Lower leg skin (tissue), 3 donors: ENCODE data around the gene CER1.

Experiments used
- POLR2A ChIP-seq, 2 donors: fragments of 450-650 bp; IDR thresholded peaks; one replicate each; pipeline ENCODE4 v1.6.1; 2016 to 2017; ENCODE audit warnings: antibody characterized with exemption in 2 of 2, mild to moderate bottlenecking in 1 of 2, moderate library complexity in 1 of 2
- TF ChIP-seq, protein P1 (sequence below), 3 donors: fragments of 450-650 bp; IDR thresholded peaks; one replicate each; pipeline ENCODE4 v1.5.1; 2016; ENCODE audit warnings: antibody characterized with exemption in 3 of 3, mild to moderate bottlenecking in 3 of 3, moderate library complexity in 2 of 3

GRCh38 chr9:14766299-14766698 lies 43.8 kb upstream of the CER1 start:
- TF ChIP-seq POLR2A (IDR thresholded peaks at IDR 0.05), result no peak
- TF ChIP-seq, protein P1, sequence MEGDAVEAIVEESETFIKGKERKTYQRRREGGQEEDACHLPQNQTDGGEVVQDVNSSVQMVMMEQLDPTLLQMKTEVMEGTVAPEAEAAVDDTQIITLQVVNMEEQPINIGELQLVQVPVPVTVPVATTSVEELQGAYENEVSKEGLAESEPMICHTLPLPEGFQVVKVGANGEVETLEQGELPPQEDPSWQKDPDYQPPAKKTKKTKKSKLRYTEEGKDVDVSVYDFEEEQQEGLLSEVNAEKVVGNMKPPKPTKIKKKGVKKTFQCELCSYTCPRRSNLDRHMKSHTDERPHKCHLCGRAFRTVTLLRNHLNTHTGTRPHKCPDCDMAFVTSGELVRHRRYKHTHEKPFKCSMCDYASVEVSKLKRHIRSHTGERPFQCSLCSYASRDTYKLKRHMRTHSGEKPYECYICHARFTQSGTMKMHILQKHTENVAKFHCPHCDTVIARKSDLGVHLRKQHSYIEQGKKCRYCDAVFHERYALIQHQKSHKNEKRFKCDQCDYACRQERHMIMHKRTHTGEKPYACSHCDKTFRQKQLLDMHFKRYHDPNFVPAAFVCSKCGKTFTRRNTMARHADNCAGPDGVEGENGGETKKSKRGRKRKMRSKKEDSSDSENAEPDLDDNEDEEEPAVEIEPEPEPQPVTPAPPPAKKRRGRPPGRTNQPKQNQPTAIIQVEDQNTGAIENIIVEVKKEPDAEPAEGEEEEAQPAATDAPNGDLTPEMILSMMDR (IDR thresholded peaks at IDR 0.05), result no peak
